ENCODE data around the gene DEAF1. TPM values are rescaled to one million over a fixed set of nuclear protein-coding genes. Genes with fewer than 3 reads are reported as not detected.

Gene DEAF1
- total and polyA plus RNA-seq, 2 of the 13 experiments (the other 11 are each of a cell fraction or from before 2014, with no cell fraction given): 22.3 to 29.6 TPM

GRCh38 chr11:722346-722811 is 27.4 kb upstream of the DEAF1 start (continued):
- TF ChIP-seq TFDP2 (CRISPR knock-in tag; IDR thresholded peaks at IDR 0.05) (no peak), ZNF768 (CRISPR knock-in tag; IDR thresholded peaks at IDR 0.05) (peak; percentile 24; the same call in 1 of the 2 replicates), MBD4 (IDR thresholded peaks at IDR 0.05; ENCODE audit: borderline replicate concordance, low read length) (no peak), ZBTB38 (CRISPR knock-in tag; IDR thresholded peaks at IDR 0.05) (peak; percentile 63), FOXK1 (CRISPR knock-in tag; IDR thresholded peaks at IDR 0.05; ENCODE audit: borderline replicate concordance, low read depth) (no peak), AGO2 (optimal IDR thresholded peaks at IDR 0.05; ENCODE audit: low read depth, low read length) (peak; percentile 90), ZHX2 (IDR thresholded peaks at IDR 0.05; ENCODE audit: low read depth) (no peak), ZHX2 (CRISPR knock-in tag; IDR thresholded peaks at IDR 0.05; ENCODE audit: borderline replicate concordance) (no peak), ZC3H13 (CRISPR knock-in tag; IDR thresholded peaks at IDR 0.05) (no peak), RBFOX2 (IDR thresholded peaks at IDR 0.05; ENCODE audit: low read depth, low read length) (peak; percentile 64; the same call in 1 of the 2 replicates)
